SK-N-SH treated with all-trans-retinoic acid at 6 μM for 48 hours (cell line): ENCODE results near the gene BIRC2.

Source experiments
- ATAC-seq: fragments of 200-7000 bp; cut with Tn5 transposase; 3 replicates; pipeline ENCODE4 v1.9.1; 2020; ENCODE audit warnings: mild to moderate bottlenecking, moderate library complexity
- BACH2 ChIP-seq: fragments of 250-450 bp; sonication (Bioruptor Pico); IDR thresholded peaks from 2 replicates; pipeline ENCODE4 v1.9.0; 2021; ENCODE audit warnings: mild to moderate bottlenecking, borderline replicate concordance
- CSDC2 ChIP-seq: fragments of 250-450 bp; sonication (Bioruptor Pico); IDR thresholded peaks from 2 replicates; pipeline ENCODE4 v1.5.0; 2020; ENCODE audit warnings: mild to moderate bottlenecking, moderate library complexity
- ESRRG ChIP-seq: fragments of 250-450 bp; sonication (Bioruptor Pico); IDR thresholded peaks from 2 replicates; pipeline ENCODE4 v1.6.1; 2021; ENCODE audit warnings: mild to moderate bottlenecking
- GLIS3 ChIP-seq: fragments of 250-450 bp; sonication (Bioruptor Pico); IDR thresholded peaks from 2 replicates; pipeline ENCODE4 v1.5.0; 2020; ENCODE audit warnings: mild to moderate bottlenecking, moderate library complexity
- ISL1 ChIP-seq: fragments of 250-450 bp; sonication (Bioruptor Pico); IDR thresholded peaks from 2 replicates; pipeline ENCODE4 v2.1.2; 2022; ENCODE audit warnings: mild to moderate bottlenecking, moderate library complexity
- OSR1 ChIP-seq: fragments of 250-450 bp; sonication (Bioruptor Pico); IDR thresholded peaks from 2 replicates; pipeline ENCODE4 v1.8.0; 2022; ENCODE audit warnings: moderate library complexity, mild to moderate bottlenecking, inconsistent platforms
- PPARA ChIP-seq: fragments of 250-450 bp; sonication (Bioruptor Pico); IDR thresholded peaks from 2 replicates; pipeline ENCODE4 v1.5.0; 2020; ENCODE audit warnings: mild to moderate bottlenecking, borderline replicate concordance
- RARB ChIP-seq: fragments of 250-450 bp; sonication (Bioruptor Pico); IDR thresholded peaks from 2 replicates; pipeline ENCODE4 v1.8.0; 2021; ENCODE audit warnings: mild to moderate bottlenecking, moderate library complexity
- SNAI2 ChIP-seq: fragments of 250-450 bp; sonication (Bioruptor Pico); IDR thresholded peaks from 2 replicates; pipeline ENCODE4 v1.5.0; 2020; ENCODE audit warnings: mild to moderate bottlenecking, moderate library complexity
- TCF4 ChIP-seq: fragments of 250-450 bp; sonication (Bioruptor Pico); IDR thresholded peaks from 2 replicates; pipeline ENCODE4 v1.8.0; 2021; ENCODE audit warnings: mild to moderate bottlenecking, moderate library complexity, borderline replicate concordance
- TOX ChIP-seq: fragments of 250-450 bp; sonication (Bioruptor Pico); IDR thresholded peaks from 2 replicates; pipeline ENCODE4 v1.8.0; 2021; ENCODE audit warnings: mild to moderate bottlenecking, moderate library complexity, borderline replicate concordance
- ZC3H10 ChIP-seq: fragments of 250-450 bp; sonication (Bioruptor Pico); IDR thresholded peaks from 2 replicates; pipeline ENCODE4 v1.5.1; 2021; ENCODE audit warnings: mild to moderate bottlenecking, moderate library complexity
- ZFP3 ChIP-seq: fragments of 250-450 bp; sonication (Bioruptor Pico); IDR thresholded peaks from 2 replicates; pipeline ENCODE4 v1.5.0; 2020; ENCODE audit warnings: mild to moderate bottlenecking, moderate library complexity
- ZFP30 ChIP-seq: fragments of 450-650 bp; formaldehyde crosslinking; IDR thresholded peaks from 2 replicates; pipeline ENCODE4 v1.5.0; 2022; ENCODE audit warnings: mild to moderate bottlenecking, moderate library complexity
- ZNF70 ChIP-seq: fragments of 450-650 bp; formaldehyde crosslinking; IDR thresholded peaks from 2 replicates; pipeline ENCODE4 v1.5.0; 2020; ENCODE audit warnings: mild to moderate bottlenecking, moderate library complexity
- ZNF8 ChIP-seq: fragments of 450-650 bp; formaldehyde crosslinking; IDR thresholded peaks from 2 replicates; pipeline ENCODE4 v1.5.0; 2020; ENCODE audit warnings: mild to moderate bottlenecking, moderate library complexity
- TF ChIP-seq, protein P1 (sequence below): fragments of 250-450 bp; sonication (Bioruptor Pico); IDR thresholded peaks from 2 replicates; pipeline ENCODE4 v1.5.1; 2020; ENCODE audit warnings: low read depth, mild to moderate bottlenecking, moderate library complexity
- TF ChIP-seq, protein P2 (sequence below): fragments of 250-450 bp; sonication (Bioruptor Pico); IDR thresholded peaks from 2 replicates; pipeline ENCODE4 v1.8.0; 2020; ENCODE audit warnings: mild to moderate bottlenecking, moderate library complexity, borderline replicate concordance
- TF ChIP-seq, protein P3 (sequence below): fragments of 250-450 bp; sonication (Bioruptor Pico); IDR thresholded peaks from 2 replicates; pipeline ENCODE4 v1.5.0; 2020; ENCODE audit warnings: mild to moderate bottlenecking, moderate library complexity
- TF ChIP-seq, protein P4 (sequence below): fragments of 250-450 bp; sonication (Bioruptor Pico); IDR thresholded peaks from 2 replicates; pipeline ENCODE4 v1.5.1; 2021; ENCODE audit warnings: mild to moderate bottlenecking, moderate library complexity
- TF ChIP-seq, protein P5 (sequence below): fragments of 250-450 bp; sonication (Bioruptor Pico); IDR thresholded peaks from 2 replicates; pipeline ENCODE4 v1.8.0; 2021; ENCODE audit warnings: low read depth, mild to moderate bottlenecking, moderate library complexity, borderline replicate concordance

BIRC2 gene

DNA sequence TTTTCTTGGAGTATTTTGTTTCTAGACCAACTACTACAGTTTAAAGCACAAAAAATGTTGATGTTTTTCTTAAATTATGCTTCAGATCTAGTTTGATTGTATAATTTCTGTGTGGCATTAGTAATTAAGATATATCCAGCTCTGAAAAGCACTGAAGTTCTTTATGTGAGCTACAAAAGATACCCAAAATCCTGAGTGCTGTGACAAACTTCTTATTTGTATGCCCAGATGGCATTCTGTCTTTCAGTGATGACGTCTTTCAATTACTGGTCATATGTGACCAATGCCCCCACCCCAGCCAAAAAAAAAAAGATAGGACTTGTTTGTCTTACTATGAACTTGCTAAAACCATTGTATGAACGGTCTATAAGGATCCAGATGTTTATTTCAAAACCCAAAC, 51.3 kb downstream of the BIRC2 start:
- TF ChIP-seq, protein P1, sequence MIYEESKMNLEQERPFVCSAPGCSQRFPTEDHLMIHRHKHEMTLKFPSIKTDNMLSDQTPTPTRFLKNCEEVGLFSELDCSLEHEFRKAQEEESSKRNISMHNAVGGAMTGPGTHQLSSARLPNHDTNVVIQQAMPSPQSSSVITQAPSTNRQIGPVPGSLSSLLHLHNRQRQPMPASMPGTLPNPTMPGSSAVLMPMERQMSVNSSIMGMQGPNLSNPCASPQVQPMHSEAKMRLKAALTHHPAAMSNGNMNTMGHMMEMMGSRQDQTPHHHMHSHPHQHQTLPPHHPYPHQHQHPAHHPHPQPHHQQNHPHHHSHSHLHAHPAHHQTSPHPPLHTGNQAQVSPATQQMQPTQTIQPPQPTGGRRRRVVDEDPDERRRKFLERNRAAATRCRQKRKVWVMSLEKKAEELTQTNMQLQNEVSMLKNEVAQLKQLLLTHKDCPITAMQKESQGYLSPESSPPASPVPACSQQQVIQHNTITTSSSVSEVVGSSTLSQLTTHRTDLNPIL = no peak
- TF ChIP-seq, protein P2, sequence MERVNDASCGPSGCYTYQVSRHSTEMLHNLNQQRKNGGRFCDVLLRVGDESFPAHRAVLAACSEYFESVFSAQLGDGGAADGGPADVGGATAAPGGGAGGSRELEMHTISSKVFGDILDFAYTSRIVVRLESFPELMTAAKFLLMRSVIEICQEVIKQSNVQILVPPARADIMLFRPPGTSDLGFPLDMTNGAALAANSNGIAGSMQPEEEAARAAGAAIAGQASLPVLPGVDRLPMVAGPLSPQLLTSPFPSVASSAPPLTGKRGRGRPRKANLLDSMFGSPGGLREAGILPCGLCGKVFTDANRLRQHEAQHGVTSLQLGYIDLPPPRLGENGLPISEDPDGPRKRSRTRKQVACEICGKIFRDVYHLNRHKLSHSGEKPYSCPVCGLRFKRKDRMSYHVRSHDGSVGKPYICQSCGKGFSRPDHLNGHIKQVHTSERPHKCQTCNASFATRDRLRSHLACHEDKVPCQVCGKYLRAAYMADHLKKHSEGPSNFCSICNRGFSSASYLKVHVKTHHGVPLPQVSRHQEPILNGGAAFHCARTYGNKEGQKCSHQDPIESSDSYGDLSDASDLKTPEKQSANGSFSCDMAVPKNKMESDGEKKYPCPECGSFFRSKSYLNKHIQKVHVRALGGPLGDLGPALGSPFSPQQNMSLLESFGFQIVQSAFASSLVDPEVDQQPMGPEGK (CRISPR knock-in tag) = no peak
- TF ChIP-seq ZFP3 (CRISPR knock-in tag) (no peak), SNAI2 (no peak), RARB (CRISPR knock-in tag) (no peak), ZNF70 (no peak), ZFP30 (CRISPR knock-in tag) (no peak), PPARA (no peak), TOX (CRISPR knock-in tag) (no peak), OSR1 (CRISPR knock-in tag) (no peak), ZC3H10 (CRISPR knock-in tag) (no peak), TCF4 (CRISPR knock-in tag) (no peak), ISL1 (CRISPR knock-in tag) (no peak), ZNF8 (no peak), ESRRG (CRISPR knock-in tag) (no peak)
- TF ChIP-seq, protein P3, sequence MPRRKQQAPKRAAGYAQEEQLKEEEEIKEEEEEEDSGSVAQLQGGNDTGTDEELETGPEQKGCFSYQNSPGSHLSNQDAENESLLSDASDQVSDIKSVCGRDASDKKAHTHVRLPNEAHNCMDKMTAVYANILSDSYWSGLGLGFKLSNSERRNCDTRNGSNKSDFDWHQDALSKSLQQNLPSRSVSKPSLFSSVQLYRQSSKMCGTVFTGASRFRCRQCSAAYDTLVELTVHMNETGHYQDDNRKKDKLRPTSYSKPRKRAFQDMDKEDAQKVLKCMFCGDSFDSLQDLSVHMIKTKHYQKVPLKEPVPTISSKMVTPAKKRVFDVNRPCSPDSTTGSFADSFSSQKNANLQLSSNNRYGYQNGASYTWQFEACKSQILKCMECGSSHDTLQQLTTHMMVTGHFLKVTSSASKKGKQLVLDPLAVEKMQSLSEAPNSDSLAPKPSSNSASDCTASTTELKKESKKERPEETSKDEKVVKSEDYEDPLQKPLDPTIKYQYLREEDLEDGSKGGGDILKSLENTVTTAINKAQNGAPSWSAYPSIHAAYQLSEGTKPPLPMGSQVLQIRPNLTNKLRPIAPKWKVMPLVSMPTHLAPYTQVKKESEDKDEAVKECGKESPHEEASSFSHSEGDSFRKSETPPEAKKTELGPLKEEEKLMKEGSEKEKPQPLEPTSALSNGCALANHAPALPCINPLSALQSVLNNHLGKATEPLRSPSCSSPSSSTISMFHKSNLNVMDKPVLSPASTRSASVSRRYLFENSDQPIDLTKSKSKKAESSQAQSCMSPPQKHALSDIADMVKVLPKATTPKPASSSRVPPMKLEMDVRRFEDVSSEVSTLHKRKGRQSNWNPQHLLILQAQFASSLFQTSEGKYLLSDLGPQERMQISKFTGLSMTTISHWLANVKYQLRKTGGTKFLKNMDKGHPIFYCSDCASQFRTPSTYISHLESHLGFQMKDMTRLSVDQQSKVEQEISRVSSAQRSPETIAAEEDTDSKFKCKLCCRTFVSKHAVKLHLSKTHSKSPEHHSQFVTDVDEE = no peak
- TF ChIP-seq, protein P4, sequence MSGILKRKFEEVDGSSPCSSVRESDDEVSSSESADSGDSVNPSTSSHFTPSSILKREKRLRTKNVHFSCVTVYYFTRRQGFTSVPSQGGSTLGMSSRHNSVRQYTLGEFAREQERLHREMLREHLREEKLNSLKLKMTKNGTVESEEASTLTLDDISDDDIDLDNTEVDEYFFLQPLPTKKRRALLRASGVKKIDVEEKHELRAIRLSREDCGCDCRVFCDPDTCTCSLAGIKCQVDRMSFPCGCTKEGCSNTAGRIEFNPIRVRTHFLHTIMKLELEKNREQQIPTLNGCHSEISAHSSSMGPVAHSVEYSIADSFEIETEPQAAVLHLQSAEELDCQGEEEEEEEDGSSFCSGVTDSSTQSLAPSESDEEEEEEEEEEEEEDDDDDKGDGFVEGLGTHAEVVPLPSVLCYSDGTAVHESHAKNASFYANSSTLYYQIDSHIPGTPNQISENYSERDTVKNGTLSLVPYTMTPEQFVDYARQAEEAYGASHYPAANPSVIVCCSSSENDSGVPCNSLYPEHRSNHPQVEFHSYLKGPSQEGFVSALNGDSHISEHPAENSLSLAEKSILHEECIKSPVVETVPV (CRISPR knock-in tag) = no peak
- ATAC-seq = no peak

DNA sequence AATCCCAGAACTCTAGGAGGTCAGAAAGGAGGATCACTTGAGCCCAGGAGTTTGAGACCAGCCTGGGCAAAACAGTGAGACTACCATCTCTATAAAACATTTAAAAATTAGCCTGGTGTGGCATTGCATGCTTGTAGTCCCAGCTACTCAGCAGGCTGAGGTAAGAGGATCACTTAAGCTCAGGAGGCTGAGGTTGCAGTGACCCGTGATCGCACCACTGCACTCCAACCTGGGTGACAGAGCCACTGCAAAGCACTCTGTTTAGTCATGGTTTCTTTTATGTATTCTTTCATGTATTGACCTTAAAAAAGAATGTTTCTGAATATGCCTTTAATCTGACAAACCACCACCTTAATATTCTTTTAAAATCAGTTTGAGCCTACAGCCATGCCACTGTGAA, 52.2 kb downstream of the BIRC2 start:
- no peak for ATAC-seq
- TF ChIP-seq SNAI2 (no peak), ZC3H10 (CRISPR knock-in tag) (no peak)
- TF ChIP-seq, protein P1 = no peak

DNA sequence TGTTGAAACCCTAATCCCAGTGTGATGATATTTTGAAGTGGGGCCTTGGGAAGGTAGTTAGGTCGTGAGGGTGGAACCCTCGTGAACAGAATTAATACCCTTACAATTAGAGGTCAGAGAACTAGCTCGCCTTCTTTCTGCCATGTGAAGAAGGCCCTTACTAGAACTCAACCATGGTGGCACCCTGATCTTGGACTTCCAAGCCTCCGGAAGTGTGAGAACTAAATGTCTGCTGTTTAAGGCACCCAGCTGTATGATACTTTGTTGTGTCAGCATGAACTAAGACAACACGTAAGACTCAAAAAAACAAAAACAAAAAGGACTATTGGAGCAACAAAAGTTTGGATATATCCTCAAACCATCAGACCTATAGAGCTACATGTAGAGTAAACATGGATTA, 53.6 kb downstream of the BIRC2 start:
- no peak for TF ChIP-seq GLIS3 (CRISPR knock-in tag)
- TF ChIP-seq, protein P5, sequence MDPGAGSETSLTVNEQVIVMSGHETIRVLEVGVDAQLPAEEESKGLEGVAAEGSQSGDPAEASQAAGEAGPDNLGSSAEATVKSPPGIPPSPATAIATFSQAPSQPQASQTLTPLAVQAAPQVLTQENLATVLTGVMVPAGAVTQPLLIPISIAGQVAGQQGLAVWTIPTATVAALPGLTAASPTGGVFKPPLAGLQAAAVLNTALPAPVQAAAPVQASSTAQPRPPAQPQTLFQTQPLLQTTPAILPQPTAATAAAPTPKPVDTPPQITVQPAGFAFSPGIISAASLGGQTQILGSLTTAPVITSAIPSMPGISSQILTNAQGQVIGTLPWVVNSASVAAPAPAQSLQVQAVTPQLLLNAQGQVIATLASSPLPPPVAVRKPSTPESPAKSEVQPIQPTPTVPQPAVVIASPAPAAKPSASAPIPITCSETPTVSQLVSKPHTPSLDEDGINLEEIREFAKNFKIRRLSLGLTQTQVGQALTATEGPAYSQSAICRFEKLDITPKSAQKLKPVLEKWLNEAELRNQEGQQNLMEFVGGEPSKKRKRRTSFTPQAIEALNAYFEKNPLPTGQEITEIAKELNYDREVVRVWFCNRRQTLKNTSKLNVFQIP (CRISPR knock-in tag) = no peak
- TF ChIP-seq CSDC2 = no peak
- TF ChIP-seq BACH2 = no peak
- no peak for TF ChIP-seq ZC3H10 (CRISPR knock-in tag)
- TF ChIP-seq OSR1 (CRISPR knock-in tag) = no peak
- TF ChIP-seq PPARA = no peak
- TF ChIP-seq, protein P4 (CRISPR knock-in tag) = no peak
- no peak for TF ChIP-seq ZFP30 (CRISPR knock-in tag)
- no peak for TF ChIP-seq ZNF8
- no peak for TF ChIP-seq RARB (CRISPR knock-in tag)
- no peak for ATAC-seq
